GM12873 (cell line): ENCODE data around the gene CNIH2.

ENCODE experiments used
- TF ChIP-seq, protein P1 (sequence below): IDR thresholded peaks from 2 replicates; pipeline ENCODE4 v1.5.1; 2012; ENCODE audit warnings: low read depth, mild to moderate bottlenecking, moderate library complexity, low read length, control low read depth; ENCODE audit not compliant: insufficient read depth; ENCODE audit errors: missing control alignments

Gene CNIH2

DNA sequence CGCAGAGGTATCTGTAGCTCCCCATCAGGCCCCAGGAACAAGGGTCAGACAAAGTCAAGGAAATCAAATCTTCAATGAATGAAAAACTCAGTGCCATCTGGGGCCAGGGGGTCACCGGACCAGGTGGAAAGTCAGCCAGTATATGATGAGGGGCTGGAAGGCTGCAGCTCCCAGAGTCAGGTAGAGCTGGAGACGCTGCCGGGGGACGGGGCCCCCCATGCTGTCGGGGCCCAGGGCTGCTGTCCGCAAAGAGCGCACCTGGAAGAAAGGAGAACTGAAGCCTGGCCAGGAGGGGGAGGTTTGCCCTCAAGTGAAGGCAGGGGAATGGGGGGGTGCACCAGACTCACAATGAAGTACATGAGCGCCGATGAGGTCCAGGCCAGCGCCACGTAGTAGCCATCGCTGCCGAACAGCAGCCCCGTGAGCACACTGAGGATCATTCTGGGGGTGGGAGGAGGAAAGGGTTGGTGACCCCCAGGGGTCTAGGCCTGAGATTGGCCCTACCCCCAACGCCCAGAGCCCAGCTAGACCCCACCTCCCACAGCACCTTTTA is 6.6 kb downstream of the CNIH2 start:
- TF ChIP-seq, protein P1, sequence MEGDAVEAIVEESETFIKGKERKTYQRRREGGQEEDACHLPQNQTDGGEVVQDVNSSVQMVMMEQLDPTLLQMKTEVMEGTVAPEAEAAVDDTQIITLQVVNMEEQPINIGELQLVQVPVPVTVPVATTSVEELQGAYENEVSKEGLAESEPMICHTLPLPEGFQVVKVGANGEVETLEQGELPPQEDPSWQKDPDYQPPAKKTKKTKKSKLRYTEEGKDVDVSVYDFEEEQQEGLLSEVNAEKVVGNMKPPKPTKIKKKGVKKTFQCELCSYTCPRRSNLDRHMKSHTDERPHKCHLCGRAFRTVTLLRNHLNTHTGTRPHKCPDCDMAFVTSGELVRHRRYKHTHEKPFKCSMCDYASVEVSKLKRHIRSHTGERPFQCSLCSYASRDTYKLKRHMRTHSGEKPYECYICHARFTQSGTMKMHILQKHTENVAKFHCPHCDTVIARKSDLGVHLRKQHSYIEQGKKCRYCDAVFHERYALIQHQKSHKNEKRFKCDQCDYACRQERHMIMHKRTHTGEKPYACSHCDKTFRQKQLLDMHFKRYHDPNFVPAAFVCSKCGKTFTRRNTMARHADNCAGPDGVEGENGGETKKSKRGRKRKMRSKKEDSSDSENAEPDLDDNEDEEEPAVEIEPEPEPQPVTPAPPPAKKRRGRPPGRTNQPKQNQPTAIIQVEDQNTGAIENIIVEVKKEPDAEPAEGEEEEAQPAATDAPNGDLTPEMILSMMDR, result no peak

DNA sequence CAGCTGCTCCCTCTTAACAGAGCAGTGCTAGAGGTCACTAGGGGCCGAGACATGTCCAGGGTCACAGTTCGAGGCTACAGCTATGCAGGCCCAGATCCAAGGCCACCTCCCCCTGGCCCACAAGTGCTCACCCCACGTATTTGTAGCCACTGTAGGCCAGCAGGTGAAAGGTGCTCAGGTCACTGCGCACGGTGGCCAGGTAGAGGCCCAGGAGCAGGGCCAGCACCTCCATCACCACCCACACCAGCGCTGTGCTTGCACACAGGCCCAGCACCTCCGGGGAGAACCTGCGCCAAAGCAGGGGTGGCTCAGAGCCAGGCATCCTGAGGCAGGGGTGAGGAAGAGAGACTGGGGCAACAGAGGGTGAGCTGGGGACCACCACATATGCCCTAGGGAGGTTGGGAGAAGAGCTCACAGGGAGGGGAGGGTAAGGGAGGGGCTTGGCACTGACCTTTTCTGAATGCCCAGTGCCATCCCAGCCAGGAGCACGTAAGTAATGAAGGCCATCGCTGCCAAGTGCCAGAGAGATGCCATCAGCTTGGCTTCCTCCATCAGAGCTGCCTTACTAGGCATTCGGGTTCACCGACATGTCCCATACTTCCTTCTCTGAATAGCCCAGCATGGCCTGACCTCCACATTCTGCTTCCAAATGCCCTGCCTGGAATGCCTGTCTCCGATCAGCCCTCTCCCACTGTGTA is 7.4 kb downstream of the CNIH2 start:
- TF ChIP-seq, protein P1, result no peak

DNA sequence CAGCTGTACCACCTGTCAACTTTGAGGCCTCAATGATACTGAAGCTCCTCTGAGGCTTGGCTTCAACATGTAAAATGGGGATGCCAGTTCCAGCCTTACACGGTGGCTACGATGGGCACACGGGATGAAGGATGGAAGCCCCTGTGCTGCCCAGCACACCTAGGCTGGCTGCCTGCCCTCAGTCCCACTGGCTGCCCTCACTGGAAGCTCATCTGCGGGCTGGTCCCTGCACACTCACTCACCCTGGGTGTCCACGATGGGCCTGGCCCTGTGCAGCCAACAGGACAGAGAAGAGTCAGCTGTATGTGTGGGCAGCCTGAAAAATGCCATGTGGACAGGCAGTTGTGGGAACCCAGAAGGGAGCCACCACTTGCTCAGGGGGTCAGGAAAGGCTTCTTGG is 8.7 kb downstream of the CNIH2 start:
- TF ChIP-seq, protein P1, result no peak

DNA sequence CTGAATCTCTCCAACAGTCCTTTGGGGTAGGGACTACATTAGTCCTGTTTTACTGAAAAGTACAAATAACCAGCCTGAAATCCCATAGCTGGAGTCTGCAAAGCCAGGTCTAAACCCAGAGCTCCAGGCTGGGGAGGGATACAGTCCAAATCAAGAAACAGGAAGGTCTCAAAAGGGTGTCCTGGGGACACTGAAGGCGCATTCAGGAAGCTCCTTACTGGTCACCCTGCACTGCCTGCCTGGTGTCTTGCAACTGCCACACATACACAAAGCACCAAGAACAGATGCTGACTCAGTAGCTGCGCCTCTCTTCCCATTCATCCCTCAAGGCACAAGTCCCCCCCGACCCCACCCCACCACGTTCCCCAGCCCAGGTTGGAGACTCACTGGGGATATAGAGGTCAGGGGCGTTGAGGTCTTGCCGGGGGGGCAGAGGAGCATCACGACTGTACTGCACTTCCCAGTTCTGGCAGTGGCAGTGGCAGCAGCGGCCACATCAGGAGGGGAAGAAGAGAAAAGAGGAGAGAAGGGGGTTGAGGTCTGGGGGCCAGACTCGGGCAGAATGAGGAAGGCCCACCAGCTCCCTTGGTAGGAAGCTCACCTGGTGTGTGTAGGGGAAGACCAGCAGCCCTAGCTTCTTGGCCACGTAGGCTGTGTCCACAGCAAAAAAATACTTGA is 9.4 kb downstream of the CNIH2 start:
- TF ChIP-seq, protein P1, result no peak

DNA sequence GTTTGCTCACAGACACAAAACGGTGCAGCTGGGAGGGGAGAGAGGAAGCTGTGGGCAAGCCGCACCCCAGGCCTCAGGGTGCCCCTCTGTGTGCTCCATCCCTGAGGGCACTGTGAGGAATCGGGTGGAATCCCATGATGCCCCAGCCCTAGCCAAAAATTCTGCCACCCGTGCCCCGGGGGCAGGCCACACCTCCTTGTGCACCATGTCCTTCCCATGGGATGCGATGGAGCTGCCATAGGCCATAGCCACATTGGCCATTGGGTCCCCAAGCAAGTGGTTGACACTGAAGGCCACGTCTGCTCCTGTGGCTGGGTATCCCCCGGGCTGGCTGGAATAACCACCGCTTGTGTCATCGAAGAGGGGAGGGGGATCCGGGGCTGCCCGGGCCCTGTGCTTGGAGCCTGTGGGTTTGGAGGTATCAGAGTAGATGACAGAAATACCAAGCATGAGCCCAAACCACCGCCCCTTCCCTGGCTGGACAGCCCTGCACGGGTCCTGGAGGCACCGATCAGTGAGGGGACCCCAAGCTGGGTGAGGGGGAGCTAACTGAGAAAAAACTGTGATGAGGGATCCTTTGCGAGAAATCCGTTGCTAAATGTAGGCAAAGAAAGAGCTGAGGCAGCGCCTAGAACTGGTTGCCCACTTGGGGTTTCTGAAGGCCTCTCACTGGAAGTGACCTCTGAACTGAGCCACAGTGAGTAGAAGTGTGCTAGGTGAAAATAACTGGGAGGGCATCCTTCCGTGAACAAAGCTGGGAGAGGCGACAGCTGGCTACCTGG is 10.1 kb downstream of the CNIH2 start:
- TF ChIP-seq, protein P1, result no peak

DNA sequence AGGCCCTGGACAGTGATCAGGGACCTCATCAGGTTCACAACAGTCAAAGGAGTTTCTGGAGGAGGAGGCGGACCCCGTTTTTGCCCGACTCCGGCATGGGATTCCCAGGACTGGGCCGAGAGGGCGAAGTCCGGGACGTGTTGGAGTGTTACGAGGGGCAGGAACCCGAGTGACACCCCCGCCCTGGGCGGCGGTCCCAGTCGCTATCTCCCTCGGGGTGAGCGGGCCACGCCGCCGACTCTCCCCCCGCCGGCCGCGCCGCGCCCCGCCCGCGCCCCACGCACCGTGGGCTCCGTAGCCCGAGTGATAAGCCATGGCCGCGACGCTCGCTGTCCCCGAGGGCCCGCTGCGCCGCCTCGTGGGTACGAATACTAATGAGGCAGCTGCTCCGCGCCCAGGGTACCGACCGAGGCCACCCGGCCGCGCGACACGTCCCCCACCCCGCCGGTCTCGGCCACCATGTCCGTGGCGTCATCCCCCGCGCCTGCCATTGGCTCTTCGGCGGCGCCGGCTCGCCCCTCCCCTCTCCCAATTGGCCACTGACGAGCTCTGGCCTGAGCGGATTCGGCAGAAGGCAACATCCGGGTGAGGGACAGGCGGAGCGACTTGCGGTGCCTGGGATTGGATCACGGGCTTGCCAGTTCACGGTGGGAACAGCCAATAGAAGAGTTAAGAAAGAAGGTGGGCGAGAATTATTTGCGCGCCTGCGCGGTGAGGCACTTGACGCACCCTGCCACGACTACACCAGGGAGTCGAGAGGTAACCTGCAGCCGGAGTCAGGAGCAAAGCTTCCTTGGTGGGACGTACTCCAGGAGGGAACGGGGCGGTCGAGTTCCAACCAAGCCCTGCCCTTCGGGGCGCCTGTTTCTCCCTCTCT is 10.9 kb downstream of the CNIH2 start, which contains the start of gene YIF1A:
TSS of gene YIF1A (minus strand) at position 473 of the 877 bp plus-strand sequence. CDS start at position 315, 158 bp downstream.
- TF ChIP-seq, protein P1, result no peak
